HEK293T (cell line): Measurements from ENCODE around the gene PGBD5.

Experiments used
- ARNT ChIP-seq: fragments of 450-650 bp; IDR thresholded peaks from 2 replicates; pipeline ENCODE4 v1.6.1; 2017; ENCODE audit warnings: mild to moderate bottlenecking
- BHLHE40 ChIP-seq: fragments of 450-650 bp; IDR thresholded peaks from 2 replicates; pipeline ENCODE4 v1.6.1; 2016; ENCODE audit warnings: mild to moderate bottlenecking, moderate library complexity, borderline replicate concordance
- CTBP1 ChIP-seq: fragments of 450-650 bp; IDR thresholded peaks from 2 replicates; pipeline ENCODE4 v1.6.1; 2016; ENCODE audit warnings: borderline replicate concordance
- FOXA1 ChIP-seq: fragments of 450-650 bp; IDR thresholded peaks from 2 replicates; pipeline ENCODE4 v1.6.1; 2016; ENCODE audit warnings: mild to moderate bottlenecking
- FOXM1 ChIP-seq: fragments of 450-650 bp; IDR thresholded peaks from 2 replicates; pipeline ENCODE4 v1.6.1; 2017; ENCODE audit warnings: mild to moderate bottlenecking, borderline replicate concordance
- L3MBTL2 ChIP-seq: fragments of 450-650 bp; conservative IDR thresholded peaks from 2 replicates; pipeline ENCODE4 v1.6.1; 2016; ENCODE audit warnings: mild to moderate bottlenecking
- LEF1 ChIP-seq: fragments of 450-650 bp; IDR thresholded peaks from 2 replicates; pipeline ENCODE4 v1.6.1; 2017; ENCODE audit warnings: mild to moderate bottlenecking, borderline replicate concordance
- NFRKB ChIP-seq: fragments of 450-650 bp; IDR thresholded peaks from 2 replicates; pipeline ENCODE4 v1.6.1; 2016; ENCODE audit warnings: mild to moderate bottlenecking, moderate library complexity
- SP1 ChIP-seq: fragments of 450-650 bp; IDR thresholded peaks from 2 replicates; pipeline ENCODE4 v1.6.1; 2017
- SUZ12 ChIP-seq: fragments of 450-650 bp; IDR thresholded peaks from 2 replicates; pipeline ENCODE4 v1.6.1; 2016; ENCODE audit warnings: mild to moderate bottlenecking
- TARDBP ChIP-seq: fragments of 450-650 bp; IDR thresholded peaks from 2 replicates; pipeline ENCODE4 v1.6.1; 2016
- TF ChIP-seq, protein P1 (sequence below): fragments of 450-650 bp; IDR thresholded peaks from 2 replicates; pipeline ENCODE4 v1.6.1; 2016

DNA sequence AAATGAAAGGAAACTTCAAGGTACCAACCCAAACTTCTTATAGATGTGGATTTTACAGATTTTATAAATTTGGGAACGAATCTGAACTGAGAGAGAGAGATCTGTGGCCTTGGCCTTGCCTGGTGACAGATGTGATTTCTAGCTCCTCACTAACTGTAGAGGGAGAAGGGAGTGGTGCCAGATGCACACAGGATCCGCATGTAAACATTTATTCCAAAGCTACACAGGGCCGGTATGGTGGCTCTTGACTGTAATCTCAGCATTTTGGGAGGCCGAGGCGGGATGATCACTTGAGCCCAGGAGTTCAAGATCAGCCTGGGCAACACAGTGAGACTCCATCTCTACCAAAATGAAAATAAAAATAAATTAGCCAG is 77.1 kb downstream of the PGBD5 start:
- TF ChIP-seq FOXM1 (no peak), FOXA1 (no peak), SUZ12 (no peak), SP1 (no peak), LEF1 (no peak), TARDBP (no peak), NFRKB (no peak), ARNT (no peak), CTBP1 (no peak), BHLHE40 (no peak), L3MBTL2 (no peak)
- TF ChIP-seq, protein P1, sequence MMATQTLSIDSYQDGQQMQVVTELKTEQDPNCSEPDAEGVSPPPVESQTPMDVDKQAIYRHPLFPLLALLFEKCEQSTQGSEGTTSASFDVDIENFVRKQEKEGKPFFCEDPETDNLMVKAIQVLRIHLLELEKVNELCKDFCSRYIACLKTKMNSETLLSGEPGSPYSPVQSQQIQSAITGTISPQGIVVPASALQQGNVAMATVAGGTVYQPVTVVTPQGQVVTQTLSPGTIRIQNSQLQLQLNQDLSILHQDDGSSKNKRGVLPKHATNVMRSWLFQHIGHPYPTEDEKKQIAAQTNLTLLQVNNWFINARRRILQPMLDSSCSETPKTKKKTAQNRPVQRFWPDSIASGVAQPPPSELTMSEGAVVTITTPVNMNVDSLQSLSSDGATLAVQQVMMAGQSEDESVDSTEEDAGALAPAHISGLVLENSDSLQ: no peak
